Endometrial microvascular endothelial cells (primary cell): ENCODE measurements around the gene RASA4B. TPM values are rescaled to one million over a fixed set of nuclear protein-coding genes. Genes with fewer than 3 reads are reported as not detected.

Source experiments
- in situ Hi-C: cut with HindIII; loops from 2 replicates; pipeline ENCODE4 v1.10.0; 2017; ENCODE audit warnings: low sequenced_read_pairs, low pct_unique_long_range_greater_than_20kb; ENCODE audit errors: inconsistent ontology term
- total RNA-seq: library from RNA; depleted of rRNA; stranded (reverse); fragments of >200 nt; gene quantifications from one replicate; pipeline ENCODE4 v1.2.3, GENCODE V29; 2015; ENCODE audit errors: inconsistent ontology term

RASA4B gene
- total RNA-seq, 1 donor from 2014 or later = 2.7 TPM

- in situ Hi-C loops = no loop called here
Measured at GRCh38 chr7:102436118-102436517, 81.5 kb downstream of the RASA4B start.

GRCh38 chr7:102434039-102434486, 83.5 kb downstream of the RASA4B start:
- in situ Hi-C loops = no loop called here

GRCh38 chr7:102433219-102434038, 84.1 kb downstream of the RASA4B start, which contains the start of gene ORAI2:
Gene ORAI2, plus strand, starts transcription at chr7:102433575. Its CDS starts 5,382 bp downstream, at chr7:102438957.
- in situ Hi-C loops = no loop called here

Other genes starting within 250 kb of the RASA4B start
- 0.56 TPM for gene SH2B2, start 230.9 kb downstream of the RASA4B start, total RNA-seq
- gene SPDYE6, start 161.3 kb downstream of the RASA4B start, total RNA-seq = not detected
- 5.6 TPM for gene PRKRIP1, start 121.4 kb downstream of the RASA4B start, total RNA-seq
- 65.0 TPM for gene ORAI2, start 84.2 kb downstream of the RASA4B start, total RNA-seq
- 12.8 TPM for gene ALKBH4, start 52.9 kb downstream of the RASA4B start, total RNA-seq
- gene LRWD1, start 52.8 kb downstream of the RASA4B start, total RNA-seq = 11.9 TPM
- gene POLR2J, start 38.9 kb downstream of the RASA4B start, total RNA-seq = 7.4 TPM
- not detected for gene UPK3BL2, start 25.9 kb upstream of the RASA4B start, total RNA-seq
- not detected for gene SPDYE2, start 33.4 kb upstream of the RASA4B start, total RNA-seq
- 14.7 TPM for gene POLR2J3, start 54.8 kb upstream of the RASA4B start, total RNA-seq
- gene RASA4, start 99.0 kb upstream of the RASA4B start, total RNA-seq = 6.9 TPM
- gene UPK3BL1, start 125.0 kb upstream of the RASA4B start, total RNA-seq = 38.5 TPM
- not detected for gene SPDYE2B, start 132.5 kb upstream of the RASA4B start, total RNA-seq
- gene POLR2J2, start 153.9 kb upstream of the RASA4B start, total RNA-seq = 2.0 TPM
- gene FAM185A, start 231.2 kb upstream of the RASA4B start, total RNA-seq = 14.2 TPM